HL-60 (cell line): ENCODE measurements around the gene DDB1.

ENCODE experiments used
- CTCF ChIP-seq: IDR thresholded peaks from one replicate; pipeline ENCODE4 v1.5.1; 2011; ENCODE audit warnings: low read length, control low read depth, inconsistent platforms; ENCODE audit not compliant: insufficient read depth
- GABPA ChIP-seq: IDR thresholded peaks from 2 replicates; pipeline ENCODE4 v1.6.1; 2012; ENCODE audit warnings: low read depth
- SPI1 ChIP-seq: IDR thresholded peaks from 2 replicates; pipeline ENCODE4 v1.6.1; 2012; ENCODE audit warnings: low read depth, mild to moderate bottlenecking, borderline replicate concordance
- TF ChIP-seq, protein P1 (sequence below): IDR thresholded peaks from 2 replicates; pipeline ENCODE4 v1.6.1; 2012; ENCODE audit warnings: low read depth; ENCODE audit not compliant: insufficient replicate concordance

DNA sequence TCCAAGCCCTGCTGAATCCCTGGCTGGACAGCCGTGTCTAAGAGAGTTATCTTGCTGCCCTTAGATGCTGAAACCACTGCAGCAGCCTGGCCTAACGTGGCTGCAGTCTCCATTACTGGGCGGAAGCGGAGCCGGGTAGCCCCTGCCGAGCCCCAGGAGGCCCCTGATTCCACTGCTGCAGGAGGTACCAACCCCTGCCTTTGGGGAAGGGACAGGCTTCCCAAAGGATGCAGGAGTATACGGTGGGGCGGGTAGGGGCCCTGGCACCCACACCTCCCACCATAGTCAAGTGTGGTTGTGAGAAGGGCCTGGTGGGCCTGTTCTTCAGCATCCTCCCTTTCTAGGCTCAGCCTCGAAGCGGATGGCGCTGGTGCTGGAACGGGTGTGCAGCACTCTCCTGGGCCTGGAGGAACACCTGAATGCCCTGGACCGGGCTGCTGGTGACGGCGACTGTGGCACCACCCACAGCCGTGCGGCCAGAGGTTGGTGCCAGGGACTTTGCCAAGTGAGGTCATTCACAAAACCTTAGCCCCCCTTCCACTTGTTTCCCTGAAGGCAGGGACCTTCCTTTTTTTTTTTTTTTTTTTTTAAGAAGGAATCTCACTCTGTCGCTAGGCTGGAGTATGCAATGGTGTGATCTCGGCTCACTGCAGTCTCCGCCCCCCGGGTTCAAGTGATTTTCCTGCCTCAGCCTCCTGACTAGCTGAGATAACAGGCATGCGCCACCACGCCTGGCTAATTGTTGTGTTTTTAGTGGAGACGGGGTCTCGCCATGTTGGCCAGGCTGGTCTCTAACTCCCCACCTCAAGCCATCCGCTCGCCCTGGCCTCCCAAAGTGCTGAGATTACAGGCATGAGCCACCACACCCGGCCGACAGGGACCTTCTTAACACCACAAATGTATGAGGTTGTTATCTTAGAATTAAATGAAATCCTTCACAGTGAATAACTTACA lies 11.2 kb upstream of the DDB1 start:
- no peak for TF ChIP-seq CTCF
- TF ChIP-seq, protein P1, sequence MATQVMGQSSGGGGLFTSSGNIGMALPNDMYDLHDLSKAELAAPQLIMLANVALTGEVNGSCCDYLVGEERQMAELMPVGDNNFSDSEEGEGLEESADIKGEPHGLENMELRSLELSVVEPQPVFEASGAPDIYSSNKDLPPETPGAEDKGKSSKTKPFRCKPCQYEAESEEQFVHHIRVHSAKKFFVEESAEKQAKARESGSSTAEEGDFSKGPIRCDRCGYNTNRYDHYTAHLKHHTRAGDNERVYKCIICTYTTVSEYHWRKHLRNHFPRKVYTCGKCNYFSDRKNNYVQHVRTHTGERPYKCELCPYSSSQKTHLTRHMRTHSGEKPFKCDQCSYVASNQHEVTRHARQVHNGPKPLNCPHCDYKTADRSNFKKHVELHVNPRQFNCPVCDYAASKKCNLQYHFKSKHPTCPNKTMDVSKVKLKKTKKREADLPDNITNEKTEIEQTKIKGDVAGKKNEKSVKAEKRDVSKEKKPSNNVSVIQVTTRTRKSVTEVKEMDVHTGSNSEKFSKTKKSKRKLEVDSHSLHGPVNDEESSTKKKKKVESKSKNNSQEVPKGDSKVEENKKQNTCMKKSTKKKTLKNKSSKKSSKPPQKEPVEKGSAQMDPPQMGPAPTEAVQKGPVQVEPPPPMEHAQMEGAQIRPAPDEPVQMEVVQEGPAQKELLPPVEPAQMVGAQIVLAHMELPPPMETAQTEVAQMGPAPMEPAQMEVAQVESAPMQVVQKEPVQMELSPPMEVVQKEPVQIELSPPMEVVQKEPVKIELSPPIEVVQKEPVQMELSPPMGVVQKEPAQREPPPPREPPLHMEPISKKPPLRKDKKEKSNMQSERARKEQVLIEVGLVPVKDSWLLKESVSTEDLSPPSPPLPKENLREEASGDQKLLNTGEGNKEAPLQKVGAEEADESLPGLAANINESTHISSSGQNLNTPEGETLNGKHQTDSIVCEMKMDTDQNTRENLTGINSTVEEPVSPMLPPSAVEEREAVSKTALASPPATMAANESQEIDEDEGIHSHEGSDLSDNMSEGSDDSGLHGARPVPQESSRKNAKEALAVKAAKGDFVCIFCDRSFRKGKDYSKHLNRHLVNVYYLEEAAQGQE: no peak
- no peak for TF ChIP-seq SPI1
- TF ChIP-seq GABPA: no peak
